Measurements from ENCODE around the gene PEAK3.
A peak's percentile ranks its signal among the peaks of the same experiment; 100 is the strongest.

The PEAK3 gene

GRCh38 chr19:2235381-2236063 is 46.5 kb downstream of the PEAK3 start:
- H3K4me3 ChIP-seq (ENCODE audit: low read length): peak overlapping the region; percentile 92
- peaks cover 19% of the 10 kb centered on the region for H3K4me1 ChIP-seq (ENCODE audit: insufficient read depth, low read length)
- H3K27ac ChIP-seq (ENCODE audit: low read length): no peak overlapping the region
- H3K27me3 ChIP-seq (ENCODE audit: insufficient read depth, low read length): no peaks in the 10 kb centered on the region
- H3K9me3 ChIP-seq (ENCODE audit: insufficient read depth, low read depth, low read length): no peaks in the 10 kb centered on the region
- H3K9ac ChIP-seq (ENCODE audit: low read depth, low read length): peak overlapping the region; percentile 94
- H3K36me3 ChIP-seq (ENCODE audit: insufficient read depth, low read depth, low read length): peaks cover 27% of the 10 kb centered on the region

GRCh38 chr19:2234996-2235380 is 47.0 kb downstream of the PEAK3 start:
- no peak overlapping the region for H3K27ac ChIP-seq (ENCODE audit: low read length)
- H3K4me3 ChIP-seq (ENCODE audit: low read length): peak overlapping the region; percentile 92
- peaks cover 25% of the 10 kb centered on the region for H3K36me3 ChIP-seq (ENCODE audit: insufficient read depth, low read depth, low read length)
- peak overlapping the region; percentile 94 for H3K9ac ChIP-seq (ENCODE audit: low read depth, low read length)
- no peaks in the 10 kb centered on the region for H3K9me3 ChIP-seq (ENCODE audit: insufficient read depth, low read depth, low read length)
- peaks cover 15% of the 10 kb centered on the region for H3K4me1 ChIP-seq (ENCODE audit: insufficient read depth, low read length)
- no peaks in the 10 kb centered on the region for H3K27me3 ChIP-seq (ENCODE audit: insufficient read depth, low read length)

- no peak overlapping the region for H3K27ac ChIP-seq (ENCODE audit: low read length)
- no peaks in the 10 kb centered on the region for H3K27me3 ChIP-seq (ENCODE audit: insufficient read depth, low read length)
- peaks cover 32% of the 10 kb centered on the region for H3K36me3 ChIP-seq (ENCODE audit: insufficient read depth, low read depth, low read length)
- H3K4me1 ChIP-seq (ENCODE audit: insufficient read depth, low read length): peaks cover 7% of the 10 kb centered on the region
- H3K4me3 ChIP-seq (ENCODE audit: low read length): no peak overlapping the region
- H3K9me3 ChIP-seq (ENCODE audit: insufficient read depth, low read depth, low read length): no peaks in the 10 kb centered on the region
- no peak overlapping the region for H3K9ac ChIP-seq (ENCODE audit: low read depth, low read length)
These were observed 48.2 kb downstream of the PEAK3 start for GRCh38 chr19:2233601-2234280.

GRCh38 chr19:2232286-2233151 is 49.5 kb downstream of the PEAK3 start:
- H3K4me1 ChIP-seq (ENCODE audit: insufficient read depth, low read length): no peaks in the 10 kb centered on the region
- no peak overlapping the region for H3K4me3 ChIP-seq (ENCODE audit: low read length)
- H3K27me3 ChIP-seq (ENCODE audit: insufficient read depth, low read length): no peaks in the 10 kb centered on the region
- H3K9ac ChIP-seq (ENCODE audit: low read depth, low read length): no peak overlapping the region
- peaks cover 31% of the 10 kb centered on the region for H3K36me3 ChIP-seq (ENCODE audit: insufficient read depth, low read depth, low read length)
- no peaks in the 10 kb centered on the region for H3K9me3 ChIP-seq (ENCODE audit: insufficient read depth, low read depth, low read length)
- H3K27ac ChIP-seq (ENCODE audit: low read length): no peak overlapping the region

- Histone ChIP-seq H3K4me3 (ENCODE audit: low read length) (no peak overlapping the region), H3K36me3 (ENCODE audit: insufficient read depth, low read depth, low read length) (peaks cover 31% of the 10 kb centered on the region), H3K9ac (ENCODE audit: low read depth, low read length) (no peak overlapping the region), H3K27me3 (ENCODE audit: insufficient read depth, low read length) (no peaks in the 10 kb centered on the region), H3K27ac (ENCODE audit: low read length) (no peak overlapping the region), H3K4me1 (ENCODE audit: insufficient read depth, low read length) (no peaks in the 10 kb centered on the region), H3K9me3 (ENCODE audit: insufficient read depth, low read depth, low read length) (no peaks in the 10 kb centered on the region)
These were observed 50.3 kb downstream of the PEAK3 start for GRCh38 chr19:2231621-2232221.

- Histone ChIP-seq H3K4me1 (ENCODE audit: insufficient read depth, low read length) (no peaks in the 10 kb centered on the region), H3K27me3 (ENCODE audit: insufficient read depth, low read length) (no peaks in the 10 kb centered on the region), H3K9ac (ENCODE audit: low read depth, low read length) (no peak overlapping the region), H3K9me3 (ENCODE audit: insufficient read depth, low read depth, low read length) (no peaks in the 10 kb centered on the region), H3K4me3 (ENCODE audit: low read length) (no peak overlapping the region), H3K27ac (ENCODE audit: low read length) (no peak overlapping the region), H3K36me3 (ENCODE audit: insufficient read depth, low read depth, low read length) (peaks cover 38% of the 10 kb centered on the region)
These were observed 51.0 kb downstream of the PEAK3 start for GRCh38 chr19:2230807-2231533.

- H3K4me1 ChIP-seq (ENCODE audit: insufficient read depth, low read length): no peaks in the 10 kb centered on the region
- H3K4me3 ChIP-seq (ENCODE audit: low read length): no peak overlapping the region
- H3K9me3 ChIP-seq (ENCODE audit: insufficient read depth, low read depth, low read length): no peaks in the 10 kb centered on the region
- H3K36me3 ChIP-seq (ENCODE audit: insufficient read depth, low read depth, low read length): peaks cover 46% of the 10 kb centered on the region
- no peaks in the 10 kb centered on the region for H3K27me3 ChIP-seq (ENCODE audit: insufficient read depth, low read length)
- no peak overlapping the region for H3K9ac ChIP-seq (ENCODE audit: low read depth, low read length)
- H3K27ac ChIP-seq (ENCODE audit: low read length): no peak overlapping the region
These were observed 51.9 kb downstream of the PEAK3 start for GRCh38 chr19:2230033-2230531.

- Histone ChIP-seq H3K9me3 (ENCODE audit: insufficient read depth, low read depth, low read length) (no peaks in the 10 kb centered on the region), H3K4me1 (ENCODE audit: insufficient read depth, low read length) (no peaks in the 10 kb centered on the region), H3K9ac (ENCODE audit: low read depth, low read length) (no peak overlapping the region), H3K27me3 (ENCODE audit: insufficient read depth, low read length) (no peaks in the 10 kb centered on the region), H3K4me3 (ENCODE audit: low read length) (no peak overlapping the region), H3K27ac (ENCODE audit: low read length) (no peak overlapping the region), H3K36me3 (ENCODE audit: insufficient read depth, low read depth, low read length) (peaks cover 52% of the 10 kb centered on the region)
These were observed 52.6 kb downstream of the PEAK3 start for GRCh38 chr19:2229103-2230032.

- no peak overlapping the region for H3K9ac ChIP-seq (ENCODE audit: low read depth, low read length)
- no peaks in the 10 kb centered on the region for H3K9me3 ChIP-seq (ENCODE audit: insufficient read depth, low read depth, low read length)
- H3K4me3 ChIP-seq (ENCODE audit: low read length): no peak overlapping the region
- no peaks in the 10 kb centered on the region for H3K4me1 ChIP-seq (ENCODE audit: insufficient read depth, low read length)
- peaks cover 51% of the 10 kb centered on the region for H3K36me3 ChIP-seq (ENCODE audit: insufficient read depth, low read depth, low read length)
- H3K27ac ChIP-seq (ENCODE audit: low read length): no peak overlapping the region
- H3K27me3 ChIP-seq (ENCODE audit: insufficient read depth, low read length): no peaks in the 10 kb centered on the region
These were observed 53.6 kb downstream of the PEAK3 start for GRCh38 chr19:2228157-2229030.

Measured in iPS-20b (cell line).